Activated CD8-positive, alpha-beta T cell treated with anti-CD3 and anti-CD28 coated beads, Interleukin-2, amount 10 ng/mL, durations not matched to agents 7 days and 5 days (primary cell): ENCODE results near the gene RAB8B. TPM values are rescaled to one million over a fixed set of nuclear protein-coding genes. Genes with fewer than 3 reads are reported as not detected.

Experiments
- ATAC-seq: fragments of 150-1000 bp; cut with Tn5 transposase; one replicate; pipeline ENCODE4 v1.10.0; 2021; ENCODE audit warnings: moderate library complexity
- CTCF ChIA-PET: fragments of 350-600 bp; sonication (Branson Sonifier 250); formaldehyde crosslinking; loops from one replicate; lab custom pipeline; 2021; ENCODE audit warnings: antibody characterized with exemption; lab: Charles Lee
- POLR2A ChIA-PET: fragments of 350-600 bp; sonication (Branson Sonifier 250); formaldehyde crosslinking; loops from one replicate; lab custom pipeline; 2021; ENCODE audit warnings: antibody characterized with exemption; lab: Charles Lee
- DNase-seq: peaks from one replicate; pipeline ENCODE4 v3.0.0-alpha.2; 2020
- H3K27ac Mint-ChIP-seq: one replicate; pipeline ENCODE4 v1.8.0; 2021; ENCODE audit warnings: mild to moderate bottlenecking, mixed read lengths
- H3K27me3 Mint-ChIP-seq: one replicate; pipeline ENCODE4 v1.8.0; 2021; ENCODE audit warnings: low read depth, mixed read lengths
- H3K36me3 Mint-ChIP-seq: one replicate; pipeline ENCODE4 v1.8.0; 2021; ENCODE audit warnings: low read depth, mixed read lengths
- H3K4me1 Mint-ChIP-seq: one replicate; pipeline ENCODE4 v1.8.0; 2021; ENCODE audit warnings: low read depth, mixed read lengths
- H3K4me3 Mint-ChIP-seq: one replicate; pipeline ENCODE4 v1.8.0; 2021; ENCODE audit warnings: mild to moderate bottlenecking, mixed read lengths
- H3K9me3 Mint-ChIP-seq: one replicate; pipeline ENCODE4 v1.8.0; 2022; ENCODE audit warnings: mixed read lengths; ENCODE audit not compliant: insufficient read depth
- total RNA-seq, 2 experiments: library from RNA; stranded (reverse); gene quantifications; one replicate each; pipeline ENCODE4 v1.2.3, GENCODE V29; 2021

Gene RAB8B
- total RNA-seq, 2 experiments from 2014 or later: 112 to 113 TPM

DNA sequence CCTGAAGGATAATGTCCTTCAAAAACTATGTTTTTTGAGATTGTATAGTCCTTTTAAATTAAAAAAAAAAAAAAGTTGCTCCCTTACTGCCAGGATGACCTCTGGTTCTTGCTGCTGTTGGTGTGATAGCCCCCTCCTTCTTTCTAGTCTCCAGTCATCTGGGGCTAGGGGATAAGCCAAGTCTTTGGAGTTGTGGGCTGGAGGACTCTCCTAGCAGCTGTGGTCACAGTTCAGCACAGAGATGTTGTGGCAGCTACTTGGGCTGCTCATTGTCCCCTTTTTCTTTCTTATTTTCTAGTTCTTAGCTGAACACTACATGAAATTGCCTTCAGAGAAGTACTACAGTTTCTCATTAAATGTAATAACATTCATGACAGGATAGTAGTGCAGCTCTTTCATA, 48.8 kb downstream of the RAB8B start:
- H3K27me3 Mint-ChIP-seq: no peaks in the 10 kb centered on the region
- H3K4me1 Mint-ChIP-seq: peaks cover 60% of the 10 kb centered on the region
- peaks cover 44% of the 10 kb centered on the region for H3K36me3 Mint-ChIP-seq
- ATAC-seq (no peak), DNase-seq (no peak)
- CTCF ChIA-PET: interaction anchor here (0.6 to 1.7 kb wide), 5 partner anchors 11 to 190 kb away, joined by 3 to 4 read pairs (median 3); no protein-coding TSS in a partner anchor
- no peak overlapping the region for H3K4me3 Mint-ChIP-seq
- no peaks in the 10 kb centered on the region for H3K9me3 Mint-ChIP-seq
- POLR2A ChIA-PET: interaction anchor here (0.6 to 1.4 kb wide), 3 partner anchors 34 to 81 kb away, joined by 3 to 5 read pairs (median 5); no protein-coding TSS in a partner anchor
- H3K27ac Mint-ChIP-seq: no peak overlapping the region

- no peak overlapping the region for H3K27ac Mint-ChIP-seq
- H3K36me3 Mint-ChIP-seq: peaks cover 46% of the 10 kb centered on the region
Observed at GRCh38 chr15:63238796-63239195, 49.4 kb downstream of the RAB8B start.

GRCh38 chr15:63240109-63240508, 50.7 kb downstream of the RAB8B start:
- H3K27me3 Mint-ChIP-seq: no peaks in the 10 kb centered on the region
- CTCF ChIA-PET: interaction anchor here (0.9 to 1.1 kb wide), 2 partner anchors 15 to 48 kb away, joined by 3 read pairs; no protein-coding TSS in a partner anchor
- peak overlapping the region; percentile 37 for H3K27ac Mint-ChIP-seq
- no peaks in the 10 kb centered on the region for H3K9me3 Mint-ChIP-seq
- ATAC-seq: no peak
- DNase-seq: no peak
- peaks cover 46% of the 10 kb centered on the region for H3K36me3 Mint-ChIP-seq
- no peak overlapping the region for H3K4me3 Mint-ChIP-seq
- peaks cover 60% of the 10 kb centered on the region for H3K4me1 Mint-ChIP-seq
- POLR2A ChIA-PET: no interaction called here

More at GRCh38 chr15:63238796-63239195, 49.4 kb downstream of the RAB8B start:
- peak; percentile 65 for ATAC-seq
- Mint-ChIP-seq H3K4me3 (no peak overlapping the region), H3K9me3 (no peaks in the 10 kb centered on the region), H3K4me1 (peaks cover 60% of the 10 kb centered on the region), H3K27me3 (no peaks in the 10 kb centered on the region)
- DNase-seq: peak; percentile 31
- ChIA-PET CTCF (interaction anchor here (0.6 to 1.7 kb wide), 6 partner anchors 12 to 73 kb away, joined by 3 to 6 read pairs (median 4); no protein-coding TSS in a partner anchor), POLR2A (interaction anchor here (1.4 kb wide), 2 partner anchors 35 to 45 kb away, joined by 5 read pairs; no protein-coding TSS in a partner anchor)

DNA sequence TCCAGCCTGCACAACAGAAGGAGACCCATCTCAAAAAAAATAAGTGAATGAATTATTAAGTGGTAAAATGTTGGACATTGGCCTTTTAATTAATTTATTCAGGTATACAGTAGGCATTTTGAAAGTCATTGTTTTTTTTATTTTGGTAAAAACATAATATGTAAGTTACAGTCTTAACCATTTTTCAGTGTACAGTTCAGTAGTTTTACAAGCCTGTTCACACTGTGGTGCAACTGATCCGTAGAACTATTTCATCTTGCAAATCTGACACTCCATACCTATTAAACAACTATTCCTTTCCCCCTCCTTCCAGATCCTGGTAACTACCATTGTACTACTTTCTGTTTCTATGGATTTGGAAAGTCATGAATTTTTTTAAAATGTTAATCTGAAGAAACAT, 51.9 kb downstream of the RAB8B start:
- Mint-ChIP-seq H3K27me3 (no peaks in the 10 kb centered on the region), H3K9me3 (no peaks in the 10 kb centered on the region), H3K27ac (no peak overlapping the region), H3K4me3 (no peak overlapping the region), H3K4me1 (peaks cover 61% of the 10 kb centered on the region), H3K36me3 (peaks cover 52% of the 10 kb centered on the region)
- CTCF ChIA-PET: no interaction called here
- no peak for DNase-seq
- ATAC-seq: no peak
- POLR2A ChIA-PET: no interaction called here

- H3K4me3 Mint-ChIP-seq: no peak overlapping the region
- ChIA-PET CTCF (interaction anchor here (1.0 to 3.2 kb wide), 5 partner anchors 11 to 195 kb away, joined by 3 to 14 read pairs (median 9); no protein-coding TSS in a partner anchor), POLR2A (interaction anchor here (1.1 kb wide), 1 partner anchor 14 kb away, joined by 4 read pairs; no protein-coding TSS in a partner anchor)
- H3K9me3 Mint-ChIP-seq: no peaks in the 10 kb centered on the region
- peaks cover 57% of the 10 kb centered on the region for H3K36me3 Mint-ChIP-seq
- no peak for ATAC-seq
- no peak for DNase-seq
- peaks cover 52% of the 10 kb centered on the region for H3K4me1 Mint-ChIP-seq
- no peaks in the 10 kb centered on the region for H3K27me3 Mint-ChIP-seq
- H3K27ac Mint-ChIP-seq: no peak overlapping the region
Observed at GRCh38 chr15:63243101-63243500, 53.7 kb downstream of the RAB8B start.

- Mint-ChIP-seq H3K4me1 (peaks cover 46% of the 10 kb centered on the region), H3K4me3 (no peak overlapping the region), H3K9me3 (no peaks in the 10 kb centered on the region), H3K27ac (no peak overlapping the region), H3K36me3 (peaks cover 60% of the 10 kb centered on the region), H3K27me3 (no peaks in the 10 kb centered on the region)
- DNase-seq (no peak), ATAC-seq (no peak)
- CTCF ChIA-PET: interaction anchor here (1.0 to 3.2 kb wide), 5 partner anchors 12 to 196 kb away, joined by 3 to 14 read pairs (median 9); no protein-coding TSS in a partner anchor
- POLR2A ChIA-PET: interaction anchor here (1.1 to 1.5 kb wide), 2 partner anchors 14 to 87 kb away, joined by 3 to 4 read pairs; no protein-coding TSS in a partner anchor
Observed at GRCh38 chr15:63243776-63244175, 54.4 kb downstream of the RAB8B start.

GRCh38 chr15:63244399-63244798, 55.0 kb downstream of the RAB8B start:
- Mint-ChIP-seq H3K27ac (peak overlapping the region; percentile 81), H3K36me3 (peaks cover 65% of the 10 kb centered on the region), H3K9me3 (no peaks in the 10 kb centered on the region), H3K4me3 (no peak overlapping the region), H3K4me1 (peaks cover 41% of the 10 kb centered on the region), H3K27me3 (no peaks in the 10 kb centered on the region)
- ChIA-PET POLR2A (interaction anchor here (1.1 to 1.5 kb wide), 3 partner anchors 33 to 88 kb away, joined by 3 read pairs; partner anchors contain the start of genes APH1B and RAB8B), CTCF (interaction anchor here (2.4 to 3.2 kb wide), 3 partner anchors 12 to 53 kb away, joined by 9 to 14 read pairs (median 9); no protein-coding TSS in a partner anchor)
- no peak for DNase-seq
- no peak for ATAC-seq

DNA sequence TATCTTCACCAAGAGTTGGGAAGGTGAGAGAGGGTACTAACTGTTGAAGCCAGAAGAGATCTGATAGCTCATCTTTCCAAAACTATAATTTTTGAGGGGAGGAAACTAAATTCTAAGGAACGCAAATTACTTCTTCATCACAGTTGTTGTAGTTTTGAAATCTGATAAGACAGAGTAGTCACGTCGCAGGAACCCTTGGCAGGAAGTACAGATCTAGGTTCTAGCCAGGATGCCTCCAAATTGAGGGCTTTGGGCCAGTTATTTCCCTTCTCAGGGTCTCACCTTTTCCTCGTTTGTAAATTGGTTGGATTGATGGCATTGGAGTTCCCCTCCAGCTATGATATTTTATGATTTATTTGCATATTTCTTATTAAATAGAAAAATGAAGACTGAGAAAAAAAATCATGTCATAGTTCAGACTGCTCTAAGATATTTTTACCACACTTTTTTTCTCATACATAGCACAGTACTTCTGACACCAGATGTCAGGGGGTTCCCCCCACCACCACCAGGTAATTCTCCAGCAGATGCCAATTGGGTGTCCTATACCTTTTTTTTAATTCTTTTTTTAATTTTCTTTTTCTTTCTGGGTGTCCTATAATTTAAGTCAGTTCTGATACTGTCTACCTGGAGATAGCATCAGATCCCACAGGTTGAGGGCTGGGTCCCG, 55.7 kb downstream of the RAB8B start:
- POLR2A ChIA-PET: interaction anchor here (1.1 to 1.5 kb wide), 3 partner anchors 32 to 88 kb away, joined by 3 read pairs; partner anchors contain the start of genes APH1B and RAB8B
- ATAC-seq (peak; percentile 71), DNase-seq (peak; percentile 32)
- Mint-ChIP-seq H3K36me3 (peaks cover 64% of the 10 kb centered on the region), H3K27ac (peak overlapping the region; percentile 81), H3K4me3 (no peak overlapping the region), H3K9me3 (no peaks in the 10 kb centered on the region), H3K4me1 (peaks cover 35% of the 10 kb centered on the region), H3K27me3 (no peaks in the 10 kb centered on the region)
- CTCF ChIA-PET: interaction anchor here (0.5 to 3.2 kb wide), 6 partner anchors 13 to 120 kb away, joined by 3 to 14 read pairs (median 6); no protein-coding TSS in a partner anchor

- H3K27me3 Mint-ChIP-seq: no peaks in the 10 kb centered on the region
- no peak overlapping the region for H3K4me3 Mint-ChIP-seq
- ATAC-seq (no peak), DNase-seq (no peak)
- no peak overlapping the region for H3K27ac Mint-ChIP-seq
- no peaks in the 10 kb centered on the region for H3K9me3 Mint-ChIP-seq
- peaks cover 73% of the 10 kb centered on the region for H3K36me3 Mint-ChIP-seq
- ChIA-PET POLR2A (interaction anchor here (1.1 kb wide), 1 partner anchor 15 kb away, joined by 3 read pairs; no protein-coding TSS in a partner anchor), CTCF (interaction anchor here (0.6 to 2.5 kb wide), 5 partner anchors 13 to 81 kb away, joined by 3 to 11 read pairs (median 4); no protein-coding TSS in a partner anchor)
- peaks cover 38% of the 10 kb centered on the region for H3K4me1 Mint-ChIP-seq
Observed at GRCh38 chr15:63246691-63247469, 57.5 kb downstream of the RAB8B start.

GRCh38 chr15:63250312-63250965, 61.0 kb downstream of the RAB8B start:
- Mint-ChIP-seq H3K4me3 (no peak overlapping the region), H3K36me3 (peaks cover 69% of the 10 kb centered on the region), H3K9me3 (no peaks in the 10 kb centered on the region), H3K27ac (no peak overlapping the region), H3K4me1 (peaks cover 20% of the 10 kb centered on the region), H3K27me3 (no peaks in the 10 kb centered on the region)
- ChIA-PET CTCF (no interaction called here), POLR2A (no interaction called here)
- no peak for DNase-seq
- no peak for ATAC-seq

DNA sequence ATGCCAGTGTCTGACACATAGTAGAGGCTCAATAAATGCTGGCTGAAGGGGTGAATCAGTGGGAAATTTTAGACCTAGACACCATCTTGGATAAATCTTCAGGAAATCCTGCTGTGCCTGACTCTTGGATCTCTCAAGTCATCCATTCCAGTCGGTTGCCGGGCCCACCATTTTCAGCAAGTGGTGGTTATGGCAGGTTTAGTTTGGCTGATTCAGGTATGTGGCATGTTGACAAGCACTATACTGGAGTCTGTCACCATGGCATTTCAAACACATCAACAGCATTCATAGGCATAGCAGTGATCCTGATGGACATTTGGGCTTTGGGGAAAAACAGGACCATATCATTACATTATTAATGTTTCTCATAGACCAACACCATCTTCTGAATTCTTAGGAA, 62.3 kb downstream of the RAB8B start:
- ChIA-PET CTCF (interaction anchor here (0.6 to 1.4 kb wide), 2 partner anchors 10 to 151 kb away, joined by 4 read pairs; no protein-coding TSS in a partner anchor), POLR2A (no interaction called here)
- Mint-ChIP-seq H3K27me3 (no peaks in the 10 kb centered on the region), H3K4me3 (no peak overlapping the region), H3K4me1 (peaks cover 16% of the 10 kb centered on the region), H3K27ac (no peak overlapping the region), H3K36me3 (peaks cover 65% of the 10 kb centered on the region), H3K9me3 (no peaks in the 10 kb centered on the region)
- ATAC-seq: no peak
- no peak for DNase-seq
